Heart left ventricle (tissue), 13 donors: Measurements from ENCODE around the gene IFNA1.

Experiments used
- CTCF ChIP-seq, 12 donors: fragments of 200-600 bp; sonication (generic) in 4 of 12; IDR thresholded peaks; one replicate each; pipeline versions ENCODE4 v1.5.0 to v1.8.0; 2018 to 2022; ENCODE audit warnings: antibody characterized with exemption in 12 of 12, mild to moderate bottlenecking in 5 of 12
- POLR2A ChIP-seq, 2 donors: fragments of 450-650 bp; IDR thresholded peaks; one replicate each; pipeline ENCODE4 v1.6.1; 2017; ENCODE audit warnings: antibody characterized with exemption in 2 of 2, mild to moderate bottlenecking in 2 of 2, moderate library complexity in 2 of 2
- donor health status: ischemic (EF 13 %, LVEDD 7.1; RV severe dilation, severe dysfunction).
- donor health status: DM: no; HTN: yes; CAD: no.
- donor health status: DM: no; HTN: no; CAD: no.
- donor health status: ischemic (EF 25% LVEDD 6.9; RV normal size, moderate dysfunction).
- donor health status: ischemic (EF 25% LVEDD 5.7; RV mildly dilated, moderate dysfunction).
- donor health status: ischemic (EF 35%, LVEDD 5.7; RV mildly dilated, moderate dysfunction).
- donor health status: nonischemic (EF 11% LVEDD 7.7; RV severe dilation, severe dysfunction).
- donor health status: DM: yes; HTN: yes; CAD: no.
- donor health status: PGD.
- donor health status: ischemic (EF 29% LVEDD 5.4; RV normal size, mild dysfunction).
- donor health status: nonischemic (EF 23%, LVEDD 6.1; RV moderate dilation, normal function).

- TF ChIP-seq CTCF (IDR thresholded peaks at IDR 0.05) (no peak), POLR2A (IDR thresholded peaks at IDR 0.05) (no peak)
These were observed 41.3 kb downstream of the IFNA1 start for GRCh38 chr9:21481470-21482056.
